HepG2 (cell line): Measurements from ENCODE around the gene KBTBD3. TPM values are rescaled to one million over a fixed set of nuclear protein-coding genes. Genes with fewer than 3 reads are reported as not detected.
A peak's percentile ranks its signal among the peaks of the same experiment; 100 is the strongest.

Source experiments
- JUNB ChIP-seq: sonication (generic); formaldehyde crosslinking; IDR thresholded peaks from 2 replicates; pipeline ENCODE4 v1.8.0; 2022; ENCODE audit warnings: missing genetic modification reagents, mild to moderate bottlenecking, borderline replicate concordance
- MBNL3 ChIP-seq: fragments of 250-450 bp; sonication (Bioruptor Pico); conservative IDR thresholded peaks from 2 replicates; pipeline ENCODE4 v1.8.0; 2022; ENCODE audit warnings: mild to moderate bottlenecking, inconsistent platforms
- NCOA1 ChIP-seq: sonication (generic); formaldehyde crosslinking; IDR thresholded peaks from 2 replicates; pipeline ENCODE4 v1.9.0; 2021; ENCODE audit warnings: missing genetic modification reagents
- NFIC ChIP-seq: IDR thresholded peaks from 2 replicates; pipeline ENCODE4 v1.6.1; 2012; ENCODE audit warnings: mild to moderate bottlenecking, low read length, inconsistent platforms
- NR2F6 ChIP-seq, 2 experiments: IDR thresholded peaks; 2 replicates each; pipeline ENCODE4 v1.6.1; 2016; ENCODE audit warnings: antibody characterized with exemption in 1 of 2, mild to moderate bottlenecking in 1 of 2
- POLR2AphosphoS5 ChIP-seq: IDR thresholded peaks from 2 replicates; pipeline ENCODE4 v1.6.1; 2012; ENCODE audit warnings: low read depth, low read length
- SIN3A ChIP-seq: IDR thresholded peaks from 2 replicates; pipeline ENCODE4 v1.6.1; 2011; ENCODE audit warnings: low read depth, mild to moderate bottlenecking, control low read depth, low read length, borderline replicate concordance
- SIX4 ChIP-seq: sonication (generic); formaldehyde crosslinking; IDR thresholded peaks from 2 replicates; pipeline ENCODE4 v1.4.0; 2020; ENCODE audit warnings: missing genetic modification reagents
- SMARCE1 ChIP-seq: fragments of 450-650 bp; IDR thresholded peaks from 2 replicates; pipeline ENCODE4 v1.6.1; 2017; ENCODE audit warnings: borderline replicate concordance
- SP1 ChIP-seq, 2 experiments: fragments of 450-650 bp in 1 of 2; sonication (generic) in 1 of 2; formaldehyde crosslinking in 1 of 2; IDR thresholded peaks; 2 replicates each; pipeline versions ENCODE4 v1.4.0 to v1.6.1; 2016 to 2020; ENCODE audit warnings: missing genetic modification reagents in 1 of 2
- TBX3 ChIP-seq: fragments of 450-650 bp; IDR thresholded peaks from 2 replicates; pipeline ENCODE4 v1.6.1; 2017; ENCODE audit warnings: antibody characterized with exemption, mild to moderate bottlenecking, inconsistent platforms, borderline replicate concordance
- ZMYM4 ChIP-seq: sonication (generic); formaldehyde crosslinking; IDR thresholded peaks from 2 replicates; pipeline ENCODE4 v1.8.1; 2023; ENCODE audit warnings: mild to moderate bottlenecking, missing genetic modification reagents
- ZNF292 ChIP-seq: sonication (generic); formaldehyde crosslinking; IDR thresholded peaks from 2 replicates; pipeline ENCODE4 v1.8.1; 2022; ENCODE audit warnings: mild to moderate bottlenecking, low read depth, missing genetic modification reagents, borderline replicate concordance
- ZNF746 ChIP-seq: sonication (generic); formaldehyde crosslinking; IDR thresholded peaks from 2 replicates; pipeline ENCODE4 v1.8.0; 2022; ENCODE audit warnings: mild to moderate bottlenecking, missing genetic modification reagents
- ZNF777 ChIP-seq: sonication (generic); formaldehyde crosslinking; IDR thresholded peaks from 2 replicates; pipeline ENCODE4 v1.4.0; 2020; ENCODE audit warnings: missing genetic modification reagents
- polyA plus RNA-seq, 8 experiments: library from polyadenylated mRNA; depleted of rRNA in 3 of 8; stranded (reverse) in 7 of 8; unstranded in 1 of 8; fragments of >200 nt; fragmentation: Illumina TruSeq in 4 of 8; extraction: Trizol in 4 of 8; gene quantifications; 2 replicates each; pipeline versions ENCODE4 v1.2.1 to v1.2.3, GENCODE V29; 2011 to 2016; ENCODE audit warnings: low read depth in 4 of 8, missing spikeins in 1 of 8, mixed read lengths in 1 of 8; ENCODE audit not compliant: insufficient read depth in 1 of 8
- total RNA-seq, 5 experiments: library from RNA; depleted of rRNA; stranded (reverse); fragments of >200 nt; fragmentation: Illumina TruSeq; extraction: Trizol; gene quantifications; 2 replicates each; pipeline ENCODE4 v1.2.3, GENCODE V29; 2016; ENCODE audit warnings: low read depth in 1 of 5
- TF ChIP-seq, protein P1 (sequence below): sonication (generic); formaldehyde crosslinking; IDR thresholded peaks from 2 replicates; pipeline ENCODE4 v1.4.0; 2020; ENCODE audit warnings: missing genetic modification reagents
- TF ChIP-seq, protein P2 (sequence below): sonication (generic); formaldehyde crosslinking; IDR thresholded peaks from 2 replicates; pipeline ENCODE4 v1.5.0; 2020; ENCODE audit warnings: mild to moderate bottlenecking, missing genetic modification reagents
- TF ChIP-seq, protein P3 (sequence below): fragments of 450-650 bp; IDR thresholded peaks from 2 replicates; pipeline ENCODE4 v1.6.1; 2016
- TF ChIP-seq, protein P4 (sequence below): sonication (generic); formaldehyde crosslinking; IDR thresholded peaks from 2 replicates; pipeline ENCODE4 v1.4.0; 2020; ENCODE audit warnings: missing genetic modification reagents

KBTBD3 gene
- total and polyA plus RNA-seq, 2 of the 13 experiments (the other 11 are each of a cell fraction or from before 2014, with no cell fraction given), result 1.8 to 7.4 TPM

DNA sequence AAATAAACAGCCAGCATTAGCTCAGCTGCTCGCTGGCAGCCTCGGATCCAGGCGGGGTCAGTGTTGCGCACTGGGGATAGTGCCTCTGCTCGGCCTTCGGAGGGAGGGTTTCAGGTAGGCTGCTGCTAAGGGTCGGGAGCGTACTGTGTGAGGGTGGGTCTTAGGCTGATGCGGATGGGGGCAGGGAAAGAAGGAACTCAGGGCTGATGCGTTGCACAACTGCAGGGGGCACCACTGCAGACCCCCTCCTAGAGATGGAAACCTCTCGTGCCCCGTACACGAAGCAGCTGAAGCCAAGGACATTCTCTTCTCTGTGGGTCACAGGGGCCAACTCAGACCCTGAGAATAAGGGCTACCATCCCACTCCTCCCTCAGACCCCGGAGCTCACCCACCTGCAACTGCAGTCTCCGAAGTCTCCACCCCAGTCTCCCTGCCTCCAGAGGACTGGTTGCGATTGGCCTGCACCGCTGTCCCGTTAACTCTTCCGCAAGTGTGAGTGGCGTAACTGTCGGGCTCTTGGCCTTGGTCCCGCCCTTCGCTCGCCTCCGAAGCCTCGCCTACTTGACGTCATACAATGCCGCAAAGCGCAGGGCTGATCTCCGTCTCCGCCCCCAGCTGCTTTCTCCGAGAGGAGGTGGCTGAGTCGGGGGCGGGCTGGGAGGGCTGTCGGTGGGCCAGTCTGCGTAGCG is at the start of gene KBTBD3 (continued):
- TF ChIP-seq ZNF292 (CRISPR knock-in tag) (no peak; the same call in 1 of the 2 replicates), SIN3A (peak; percentile 49; the same call in 1 of the 2 replicates), SP1 (IDR thresholded peaks at IDR 0.05) (no peak), SP1 (CRISPR knock-in tag; IDR thresholded peaks at IDR 0.05) (no peak), NCOA1 (CRISPR knock-in tag) (no peak), NR2F6 (IDR thresholded peaks at IDR 0.05) (no peak), NR2F6 (CRISPR knock-in tag; IDR thresholded peaks at IDR 0.05) (0 out of 2 replicates have a peak, but pooled peaks have one; percentile 42), SMARCE1 (no peak), POLR2AphosphoS5 (peak; percentile 79), ZNF746 (CRISPR knock-in tag) (peak; percentile 88; the same call in 1 of the 2 replicates), MBNL3 (no peak), ZNF777 (CRISPR knock-in tag) (peak; percentile 50; the same call in 1 of the 2 replicates), TBX3 (no peak), SIX4 (0 out of 2 replicates have a peak, but pooled peaks have one; percentile 33), NFIC (no peak), JUNB (CRISPR knock-in tag) (no peak), ZMYM4 (CRISPR knock-in tag) (peak; percentile 76)
- TF ChIP-seq, protein P1, sequence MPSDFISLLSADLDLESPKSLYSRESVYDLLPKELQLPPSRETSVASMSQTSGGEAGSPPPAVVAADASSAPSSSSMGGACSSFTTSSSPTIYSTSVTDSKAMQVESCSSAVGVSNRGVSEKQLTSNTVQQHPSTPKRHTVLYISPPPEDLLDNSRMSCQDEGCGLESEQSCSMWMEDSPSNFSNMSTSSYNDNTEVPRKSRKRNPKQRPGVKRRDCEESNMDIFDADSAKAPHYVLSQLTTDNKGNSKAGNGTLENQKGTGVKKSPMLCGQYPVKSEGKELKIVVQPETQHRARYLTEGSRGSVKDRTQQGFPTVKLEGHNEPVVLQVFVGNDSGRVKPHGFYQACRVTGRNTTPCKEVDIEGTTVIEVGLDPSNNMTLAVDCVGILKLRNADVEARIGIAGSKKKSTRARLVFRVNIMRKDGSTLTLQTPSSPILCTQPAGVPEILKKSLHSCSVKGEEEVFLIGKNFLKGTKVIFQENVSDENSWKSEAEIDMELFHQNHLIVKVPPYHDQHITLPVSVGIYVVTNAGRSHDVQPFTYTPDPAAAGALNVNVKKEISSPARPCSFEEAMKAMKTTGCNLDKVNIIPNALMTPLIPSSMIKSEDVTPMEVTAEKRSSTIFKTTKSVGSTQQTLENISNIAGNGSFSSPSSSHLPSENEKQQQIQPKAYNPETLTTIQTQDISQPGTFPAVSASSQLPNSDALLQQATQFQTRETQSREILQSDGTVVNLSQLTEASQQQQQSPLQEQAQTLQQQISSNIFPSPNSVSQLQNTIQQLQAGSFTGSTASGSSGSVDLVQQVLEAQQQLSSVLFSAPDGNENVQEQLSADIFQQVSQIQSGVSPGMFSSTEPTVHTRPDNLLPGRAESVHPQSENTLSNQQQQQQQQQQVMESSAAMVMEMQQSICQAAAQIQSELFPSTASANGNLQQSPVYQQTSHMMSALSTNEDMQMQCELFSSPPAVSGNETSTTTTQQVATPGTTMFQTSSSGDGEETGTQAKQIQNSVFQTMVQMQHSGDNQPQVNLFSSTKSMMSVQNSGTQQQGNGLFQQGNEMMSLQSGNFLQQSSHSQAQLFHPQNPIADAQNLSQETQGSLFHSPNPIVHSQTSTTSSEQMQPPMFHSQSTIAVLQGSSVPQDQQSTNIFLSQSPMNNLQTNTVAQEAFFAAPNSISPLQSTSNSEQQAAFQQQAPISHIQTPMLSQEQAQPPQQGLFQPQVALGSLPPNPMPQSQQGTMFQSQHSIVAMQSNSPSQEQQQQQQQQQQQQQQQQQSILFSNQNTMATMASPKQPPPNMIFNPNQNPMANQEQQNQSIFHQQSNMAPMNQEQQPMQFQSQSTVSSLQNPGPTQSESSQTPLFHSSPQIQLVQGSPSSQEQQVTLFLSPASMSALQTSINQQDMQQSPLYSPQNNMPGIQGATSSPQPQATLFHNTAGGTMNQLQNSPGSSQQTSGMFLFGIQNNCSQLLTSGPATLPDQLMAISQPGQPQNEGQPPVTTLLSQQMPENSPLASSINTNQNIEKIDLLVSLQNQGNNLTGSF, result 0 out of 2 replicates have a peak, but pooled peaks have one; percentile 52
- TF ChIP-seq, protein P2, sequence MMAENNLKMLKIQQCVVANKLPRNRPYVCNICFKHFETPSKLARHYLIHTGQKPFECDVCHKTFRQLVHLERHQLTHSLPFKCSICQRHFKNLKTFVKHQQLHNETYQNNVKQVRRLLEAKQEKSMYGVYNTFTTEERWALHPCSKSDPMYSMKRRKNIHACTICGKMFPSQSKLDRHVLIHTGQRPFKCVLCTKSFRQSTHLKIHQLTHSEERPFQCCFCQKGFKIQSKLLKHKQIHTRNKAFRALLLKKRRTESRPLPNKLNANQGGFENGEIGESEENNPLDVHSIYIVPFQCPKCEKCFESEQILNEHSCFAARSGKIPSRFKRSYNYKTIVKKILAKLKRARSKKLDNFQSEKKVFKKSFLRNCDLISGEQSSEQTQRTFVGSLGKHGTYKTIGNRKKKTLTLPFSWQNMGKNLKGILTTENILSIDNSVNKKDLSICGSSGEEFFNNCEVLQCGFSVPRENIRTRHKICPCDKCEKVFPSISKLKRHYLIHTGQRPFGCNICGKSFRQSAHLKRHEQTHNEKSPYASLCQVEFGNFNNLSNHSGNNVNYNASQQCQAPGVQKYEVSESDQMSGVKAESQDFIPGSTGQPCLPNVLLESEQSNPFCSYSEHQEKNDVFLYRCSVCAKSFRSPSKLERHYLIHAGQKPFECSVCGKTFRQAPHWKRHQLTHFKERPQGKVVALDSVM, result no peak
- TF ChIP-seq, protein P3, sequence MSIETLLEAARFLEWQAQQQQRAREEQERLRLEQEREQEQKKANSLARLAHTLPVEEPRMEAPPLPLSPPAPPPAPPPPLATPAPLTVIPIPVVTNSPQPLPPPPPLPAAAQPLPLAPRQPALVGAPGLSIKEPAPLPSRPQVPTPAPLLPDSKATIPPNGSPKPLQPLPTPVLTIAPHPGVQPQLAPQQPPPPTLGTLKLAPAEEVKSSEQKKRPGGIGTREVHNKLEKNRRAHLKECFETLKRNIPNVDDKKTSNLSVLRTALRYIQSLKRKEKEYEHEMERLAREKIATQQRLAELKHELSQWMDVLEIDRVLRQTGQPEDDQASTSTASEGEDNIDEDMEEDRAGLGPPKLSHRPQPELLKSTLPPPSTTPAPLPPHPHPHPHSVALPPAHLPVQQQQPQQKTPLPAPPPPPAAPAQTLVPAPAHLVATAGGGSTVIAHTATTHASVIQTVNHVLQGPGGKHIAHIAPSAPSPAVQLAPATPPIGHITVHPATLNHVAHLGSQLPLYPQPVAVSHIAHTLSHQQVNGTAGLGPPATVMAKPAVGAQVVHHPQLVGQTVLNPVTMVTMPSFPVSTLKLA, result no peak
- TF ChIP-seq, protein P4, sequence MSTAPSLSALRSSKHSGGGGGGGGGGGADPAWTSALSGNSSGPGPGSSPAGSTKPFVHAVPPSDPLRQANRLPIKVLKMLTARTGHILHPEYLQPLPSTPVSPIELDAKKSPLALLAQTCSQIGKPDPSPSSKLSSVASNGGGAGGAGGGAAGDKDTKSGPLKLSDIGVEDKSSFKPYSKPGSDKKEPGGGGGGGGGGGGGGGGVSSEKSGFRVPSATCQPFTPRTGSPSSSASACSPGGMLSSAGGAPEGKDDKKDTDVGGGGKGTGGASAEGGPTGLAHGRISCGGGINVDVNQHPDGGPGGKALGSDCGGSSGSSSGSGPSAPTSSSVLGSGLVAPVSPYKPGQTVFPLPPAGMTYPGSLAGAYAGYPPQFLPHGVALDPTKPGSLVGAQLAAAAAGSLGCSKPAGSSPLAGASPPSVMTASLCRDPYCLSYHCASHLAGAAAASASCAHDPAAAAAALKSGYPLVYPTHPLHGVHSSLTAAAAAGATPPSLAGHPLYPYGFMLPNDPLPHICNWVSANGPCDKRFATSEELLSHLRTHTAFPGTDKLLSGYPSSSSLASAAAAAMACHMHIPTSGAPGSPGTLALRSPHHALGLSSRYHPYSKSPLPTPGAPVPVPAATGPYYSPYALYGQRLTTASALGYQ (CRISPR knock-in tag), result 0 out of 2 replicates have a peak, but pooled peaks have one; percentile 34
